ENCODE measurements around the gene CDH4.

Gene CDH4

GRCh38 chr20:61692479-61692878, 440.4 kb downstream of the CDH4 start (continued):
- TF ChIP-seq, protein P1, sequence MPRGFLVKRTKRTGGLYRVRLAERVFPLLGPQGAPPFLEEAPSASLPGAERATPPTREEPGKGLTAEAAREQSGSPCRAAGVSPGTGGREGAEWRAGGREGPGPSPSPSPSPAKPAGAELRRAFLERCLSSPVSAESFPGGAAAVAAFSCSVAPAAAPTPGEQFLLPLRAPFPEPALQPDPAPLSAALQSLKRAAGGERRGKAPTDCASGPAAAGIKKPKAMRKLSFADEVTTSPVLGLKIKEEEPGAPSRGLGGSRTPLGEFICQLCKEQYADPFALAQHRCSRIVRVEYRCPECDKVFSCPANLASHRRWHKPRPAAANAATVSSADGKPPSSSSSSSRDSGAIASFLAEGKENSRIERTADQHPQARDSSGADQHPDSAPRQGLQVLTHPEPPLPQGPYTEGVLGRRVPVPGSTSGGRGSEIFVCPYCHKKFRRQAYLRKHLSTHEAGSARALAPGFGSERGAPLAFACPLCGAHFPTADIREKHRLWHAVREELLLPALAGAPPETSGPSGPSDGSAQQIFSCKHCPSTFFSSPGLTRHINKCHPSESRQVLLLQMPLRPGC (tag by site-specific recombination; IDR thresholded peaks at IDR 0.05): no peak

DNA sequence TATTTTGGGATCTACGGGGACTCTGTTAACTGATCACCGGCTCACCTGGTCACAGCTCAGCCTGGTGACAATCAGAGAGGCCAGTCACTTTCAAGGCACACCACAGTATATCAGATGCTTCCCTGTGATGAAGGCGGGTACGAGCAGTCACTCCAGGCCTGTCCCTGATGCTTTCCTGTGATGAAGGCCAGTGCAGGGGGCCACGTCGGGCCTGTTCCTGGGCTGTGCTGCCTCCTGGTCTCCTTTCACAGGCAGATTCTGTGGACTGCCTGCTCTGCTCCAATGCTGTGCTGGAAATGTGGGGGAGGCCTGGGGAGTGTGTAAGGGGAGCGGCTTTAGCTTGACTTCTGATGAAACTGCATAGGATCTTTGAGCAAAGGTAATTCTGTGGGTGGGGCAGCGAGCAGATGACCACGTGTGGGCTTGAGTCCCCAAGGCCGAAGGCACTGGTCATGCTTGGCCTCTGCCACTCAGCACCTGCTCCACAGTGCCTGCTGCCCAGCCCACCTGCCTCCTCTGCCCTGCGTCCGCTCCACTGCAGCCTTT, 441.1 kb downstream of the CDH4 start:
- TF ChIP-seq KLF16 (tag by site-specific recombination; IDR thresholded peaks at IDR 0.05) (no peak), ZNF146 (tag by site-specific recombination; IDR thresholded peaks at IDR 0.05) (no peak), ZNF624 (tag by site-specific recombination; IDR thresholded peaks at IDR 0.05) (no peak), PRDM4 (tag by site-specific recombination; IDR thresholded peaks at IDR 0.05) (no peak), ZFHX2 (tag by site-specific recombination; conservative IDR thresholded peaks at IDR 0.05) (no peak), ZBTB6 (tag by site-specific recombination; IDR thresholded peaks at IDR 0.05) (no peak)
- TF ChIP-seq, protein P2, sequence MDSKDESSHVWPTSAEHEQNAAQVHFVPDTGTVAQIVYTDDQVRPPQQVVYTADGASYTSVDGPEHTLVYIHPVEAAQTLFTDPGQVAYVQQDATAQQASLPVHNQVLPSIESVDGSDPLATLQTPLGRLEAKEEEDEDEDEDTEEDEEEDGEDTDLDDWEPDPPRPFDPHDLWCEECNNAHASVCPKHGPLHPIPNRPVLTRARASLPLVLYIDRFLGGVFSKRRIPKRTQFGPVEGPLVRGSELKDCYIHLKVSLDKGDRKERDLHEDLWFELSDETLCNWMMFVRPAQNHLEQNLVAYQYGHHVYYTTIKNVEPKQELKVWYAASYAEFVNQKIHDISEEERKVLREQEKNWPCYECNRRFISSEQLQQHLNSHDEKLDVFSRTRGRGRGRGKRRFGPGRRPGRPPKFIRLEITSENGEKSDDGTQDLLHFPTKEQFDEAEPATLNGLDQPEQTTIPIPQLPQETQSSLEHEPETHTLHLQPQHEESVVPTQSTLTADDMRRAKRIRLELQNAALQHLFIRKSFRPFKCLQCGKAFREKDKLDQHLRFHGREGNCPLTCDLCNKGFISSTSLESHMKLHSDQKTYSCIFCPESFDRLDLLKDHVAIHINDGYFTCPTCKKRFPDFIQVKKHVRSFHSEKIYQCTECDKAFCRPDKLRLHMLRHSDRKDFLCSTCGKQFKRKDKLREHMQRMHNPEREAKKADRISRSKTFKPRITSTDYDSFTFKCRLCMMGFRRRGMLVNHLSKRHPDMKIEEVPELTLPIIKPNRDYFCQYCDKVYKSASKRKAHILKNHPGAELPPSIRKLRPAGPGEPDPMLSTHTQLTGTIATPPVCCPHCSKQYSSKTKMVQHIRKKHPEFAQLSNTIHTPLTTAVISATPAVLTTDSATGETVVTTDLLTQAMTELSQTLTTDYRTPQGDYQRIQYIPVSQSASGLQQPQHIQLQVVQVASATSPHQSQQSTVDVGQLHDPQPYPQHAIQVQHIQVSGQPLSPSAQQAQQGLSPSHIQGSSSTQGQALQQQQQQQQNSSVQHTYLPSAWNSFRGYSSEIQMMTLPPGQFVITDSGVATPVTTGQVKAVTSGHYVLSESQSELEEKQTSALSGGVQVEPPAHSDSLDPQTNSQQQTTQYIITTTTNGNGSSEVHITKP (tag by site-specific recombination; IDR thresholded peaks at IDR 0.05): no peak
- H3K4me3 ChIP-seq (ENCODE audit: low read depth, low read length): no peak overlapping the region
- H3K9me3 ChIP-seq (ENCODE audit: control insufficient read depth, insufficient read depth, low read depth, low read length): no peaks in the 10 kb centered on the region
- H3K27ac ChIP-seq (ENCODE audit: extremely low read depth, low read depth, low read length): no peak overlapping the region
- H3K4me1 ChIP-seq (ENCODE audit: control insufficient read depth, insufficient read depth, low read length): no peaks in the 10 kb centered on the region
- POLR2A ChIA-PET: no interaction called here
- CTCF ChIA-PET: no interaction called here
- no peaks in the 10 kb centered on the region for H3K36me3 ChIP-seq (ENCODE audit: control insufficient read depth in 2 of 2, insufficient read depth in 1 of 2, low read length in 2 of 2)

GRCh38 chr20:61694682-61695081, 442.6 kb downstream of the CDH4 start:
- H3K4me3 ChIP-seq (ENCODE audit: low read depth, low read length): no peak overlapping the region
- TF ChIP-seq SALL2 (tag by site-specific recombination; IDR thresholded peaks at IDR 0.05; ENCODE audit: borderline replicate concordance): no peak
- TF ChIP-seq MZF1 (tag by site-specific recombination; IDR thresholded peaks at IDR 0.05; ENCODE audit: borderline replicate concordance): no peak
- TF ChIP-seq ZBTB11 (tag by site-specific recombination; conservative IDR thresholded peaks at IDR 0.05; ENCODE audit: low read depth): no peak
- TF ChIP-seq ZNF571 (tag by site-specific recombination; IDR thresholded peaks at IDR 0.05): no peak
- TF ChIP-seq SP3 (tag by site-specific recombination; IDR thresholded peaks at IDR 0.05): no peak
- no peaks in the 10 kb centered on the region for H3K4me1 ChIP-seq (ENCODE audit: control insufficient read depth, insufficient read depth, low read length)
- H3K36me3 ChIP-seq (ENCODE audit: control insufficient read depth in 2 of 2, insufficient read depth in 1 of 2, low read length in 2 of 2): no peaks in the 10 kb centered on the region
- no peaks in the 10 kb centered on the region for H3K9me3 ChIP-seq (ENCODE audit: control insufficient read depth, insufficient read depth, low read depth, low read length)
- no peak overlapping the region for H3K27ac ChIP-seq (ENCODE audit: extremely low read depth, low read depth, low read length)
- POLR2A ChIA-PET: no interaction called here
- CTCF ChIA-PET: no interaction called here
